ENCODE measurements around the gene LIN28B. TPM values are rescaled to one million over a fixed set of nuclear protein-coding genes. Genes with fewer than 3 reads are reported as not detected.
"Not testable (repeated sequence)": the region's sequence is repeated elsewhere in the genome, so short reads cannot be mapped to it uniquely, and the experiment has no call there.

The LIN28B gene
- total RNA-seq, 1 experiment from 2014 or later: 21.6 TPM

GRCh38 chr6:105072798-105073199 is 115.9 kb downstream of the LIN28B start:
- Histone ChIP-seq H3K36me3 (ENCODE audit: insufficient read depth, low read length, poor library complexity, severe bottlenecking) (no peaks in the 10 kb centered on the region), H3K27ac (ENCODE audit: low read depth, low read length, poor library complexity, severe bottlenecking) (no peak overlapping the region), H3K9me3 (ENCODE audit: low read depth, low read length, poor library complexity, severe bottlenecking) (no peaks in the 10 kb centered on the region), H3K27me3 (replicated peaks; ENCODE audit: insufficient read depth, low read depth, low read length, poor library complexity) (no peaks in the 10 kb centered on the region), H3K4me1 (ENCODE audit: insufficient read depth, low read length, poor library complexity, severe bottlenecking) (peaks cover 12% of the 10 kb centered on the region), H3K4me3 (ENCODE audit: low read depth, low read length, poor library complexity, severe bottlenecking) (no peak overlapping the region)
- TF ChIP-seq CTCF (conservative IDR thresholded peaks at IDR 0.05; ENCODE audit: low read depth, low read length) (no peak), EZH2 (IDR thresholded peaks at IDR 0.05; ENCODE audit: borderline replicate concordance, low read depth, low read length, poor library complexity, severe bottlenecking) (no peak)
- ChIA-PET POLR2A (ENCODE audit: low non-redundant PET) (no interaction called here), CTCF (no interaction called here)
- intact Hi-C loops (cut with micrococcal nuclease; ENCODE audit: unreplicated experiment): no loop called here
- BruUV-seq (replicated peaks): no TSS peak
- DNase-seq (ENCODE audit: low spot score): no peak

- Histone ChIP-seq H3K27me3 (replicated peaks; ENCODE audit: insufficient read depth, low read depth, low read length, poor library complexity) (no peaks in the 10 kb centered on the region), H3K4me1 (ENCODE audit: insufficient read depth, low read length, poor library complexity, severe bottlenecking) (peaks cover 12% of the 10 kb centered on the region), H3K4me3 (ENCODE audit: low read depth, low read length, poor library complexity, severe bottlenecking) (no peak overlapping the region), H3K9me3 (ENCODE audit: low read depth, low read length, poor library complexity, severe bottlenecking) (no peaks in the 10 kb centered on the region), H3K36me3 (ENCODE audit: insufficient read depth, low read length, poor library complexity, severe bottlenecking) (no peaks in the 10 kb centered on the region), H3K27ac (ENCODE audit: low read depth, low read length, poor library complexity, severe bottlenecking) (no peak overlapping the region)
- POLR2A ChIA-PET (ENCODE audit: low non-redundant PET): no interaction called here
- DNase-seq (ENCODE audit: low spot score): no peak
- CTCF ChIA-PET: interaction anchor here (0.5 kb wide), 1 partner anchor 78 kb away, joined by 3 read pairs; no protein-coding TSS in a partner anchor
- intact Hi-C loops (cut with micrococcal nuclease; ENCODE audit: unreplicated experiment): loop anchor here (5.0 kb wide), 1 partner anchor 393 kb away; no protein-coding TSS in a partner anchor
- TF ChIP-seq EZH2 (IDR thresholded peaks at IDR 0.05; ENCODE audit: borderline replicate concordance, low read depth, low read length, poor library complexity, severe bottlenecking) (no peak), CTCF (conservative IDR thresholded peaks at IDR 0.05; ENCODE audit: low read depth, low read length) (no peak)
- no TSS peak for BruUV-seq (replicated peaks)
Measured at GRCh38 chr6:105075210-105075609, 118.3 kb downstream of the LIN28B start.

GRCh38 chr6:105076418-105076817 is 119.5 kb downstream of the LIN28B start:
- H3K4me1 ChIP-seq (ENCODE audit: insufficient read depth, low read length, poor library complexity, severe bottlenecking): peaks cover 12% of the 10 kb centered on the region
- H3K9me3 ChIP-seq (ENCODE audit: low read depth, low read length, poor library complexity, severe bottlenecking); CTCF ChIA-PET; POLR2A ChIA-PET (ENCODE audit: low non-redundant PET); H3K27me3 ChIP-seq (replicated peaks; ENCODE audit: insufficient read depth, low read depth, low read length, poor library complexity); H3K36me3 ChIP-seq (ENCODE audit: insufficient read depth, low read length, poor library complexity, severe bottlenecking); BruUV-seq (replicated peaks); DNase-seq (ENCODE audit: low spot score); H3K4me3 ChIP-seq (ENCODE audit: low read depth, low read length, poor library complexity, severe bottlenecking); H3K27ac ChIP-seq (ENCODE audit: low read depth, low read length, poor library complexity, severe bottlenecking): not testable (repeated sequence)
- intact Hi-C loops (cut with micrococcal nuclease; ENCODE audit: unreplicated experiment): loop anchor here (5.0 kb wide), 1 partner anchor 394 kb away; no protein-coding TSS in a partner anchor
